ENCODE measurements around the gene SPRR2D. TPM values are rescaled to one million over a fixed set of nuclear protein-coding genes. Genes with fewer than 3 reads are reported as not detected.

The SPRR2D gene
- total and polyA plus RNA-seq, 2 of the 8 experiments (the other 6 are each of a cell fraction or from before 2014, with no cell fraction given) = not detected

DNA sequence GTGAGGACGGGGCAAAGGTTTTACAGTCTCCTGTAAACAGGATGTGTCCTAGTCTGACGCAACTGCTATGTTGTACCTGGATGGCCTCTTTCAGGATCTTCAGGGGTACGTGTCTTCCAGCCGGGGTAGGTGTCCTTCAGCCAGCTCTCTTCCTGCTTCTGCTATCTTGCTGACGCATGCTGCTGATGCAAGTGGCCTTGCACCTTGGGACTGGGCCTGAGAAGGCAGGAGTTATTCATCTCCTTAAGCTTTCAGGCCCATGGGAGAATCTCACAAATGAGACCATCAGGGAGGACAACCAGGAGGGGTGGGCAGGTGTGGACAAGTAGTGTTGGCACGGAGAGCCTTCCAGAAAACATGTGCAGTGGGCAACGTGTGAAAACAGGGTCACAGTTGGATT is 17.8 kb downstream of the SPRR2D start:
- H4K8ac ChIP-seq (ENCODE audit: extremely low read depth, insufficient read depth, low read length) = no peak overlapping the region
- no peak overlapping the region for H3K23ac ChIP-seq (ENCODE audit: insufficient read length)
- 0 out of 2 replicates have a peak overlapping the region, but pooled peaks have one; percentile 33 for H2AFZ ChIP-seq (ENCODE audit: low read length)
- no peaks in the 10 kb centered on the region for H4K20me1 ChIP-seq (replicated peaks in 1 of 2; ENCODE audit: control insufficient read depth in 1 of 2, insufficient read depth in 2 of 2, low read length in 2 of 2)
- no peak overlapping the region for H4K91ac ChIP-seq (replicated peaks; ENCODE audit: insufficient read length, low read length)
- no peaks in the 10 kb centered on the region for H3K9me3 ChIP-seq (ENCODE audit: insufficient read depth in 2 of 2, low read depth in 1 of 2, low read length in 1 of 2)
- no peak overlapping the region for H3K4me3 ChIP-seq (ENCODE audit: extremely low read depth in 1 of 4, insufficient read depth in 2 of 4, low read depth in 3 of 4, low read length in 4 of 4)
- no peak overlapping the region for H2AK5ac ChIP-seq (ENCODE audit: low read depth, low read length)
- no peaks in the 10 kb centered on the region for H3K36me3 ChIP-seq (ENCODE audit: control insufficient read depth in 2 of 4, insufficient read depth in 4 of 4, low read length in 3 of 4)
- no peak overlapping the region for H3K14ac ChIP-seq (ENCODE audit: insufficient read length)
- no peak overlapping the region for H3K9ac ChIP-seq (replicated peaks in 1 of 4; ENCODE audit: extremely low read depth in 1 of 4, low read depth in 3 of 4, low read length in 3 of 4)
- FAIRE-seq = no peak
- no peaks in the 10 kb centered on the region for H3K79me1 ChIP-seq (ENCODE audit: low read depth, low read length)
- H3K4me2 ChIP-seq (ENCODE audit: insufficient read depth in 1 of 2, low read depth in 2 of 2, low read length in 2 of 2) = no peak overlapping the region
- no peak overlapping the region for H2BK120ac ChIP-seq (replicated peaks; ENCODE audit: low read depth, low read length)
- H3K27me3 ChIP-seq (replicated peaks in 1 of 4; ENCODE audit: control insufficient read depth in 3 of 4, extremely low read depth in 1 of 4, insufficient read depth in 3 of 4, low read length in 3 of 4) = no peaks in the 10 kb centered on the region; a peak in 1 of 7 replicates
- no peak for DNase-seq (ENCODE audit: low read depth in 1 of 2, low spot score in 2 of 2)
- no peak overlapping the region for H3K56ac ChIP-seq (replicated peaks; ENCODE audit: insufficient read length, low read depth, low read length)
- no peak overlapping the region for H2BK5ac ChIP-seq (ENCODE audit: low read depth, low read length)
- no peaks in the 10 kb centered on the region for H3K79me2 ChIP-seq (ENCODE audit: control insufficient read depth in 1 of 2, insufficient read depth in 2 of 2, low read length in 2 of 2)
- no peak overlapping the region for H3K4ac ChIP-seq (replicated peaks; ENCODE audit: insufficient read length, low read depth, low read length)
- WGBS, 2 experiments (ENCODE audit: extremely low coverage in 1 of 2, insufficient coverage in 1 of 2, insufficient read length in 1 of 2, insufficient replicate concordance in 2 of 2, low coverage in 1 of 2, low lambda C conversion rate in 2 of 2, missing lambda C conversion rate in 1 of 2) = 90% methylated on average over 7 of the region's 7 CpGs; no CpG with 5 or more reads in 1 of the 2 experiments
- no peaks in the 10 kb centered on the region for H3K23me2 ChIP-seq (ENCODE audit: low read depth, low read length)
- no peak overlapping the region for H3K27ac ChIP-seq (ENCODE audit: low read depth, low read length)
- ChIA-PET POLR2A (ENCODE audit: partially characterized antibody) (no interaction called here), CTCF (ENCODE audit: partially characterized antibody) (no interaction called here)
- no peak overlapping the region for H2BK20ac ChIP-seq (ENCODE audit: low read length)
- H2BK12ac ChIP-seq (ENCODE audit: low read depth, low read length) = no peak overlapping the region
- no peak overlapping the region for H3K18ac ChIP-seq (ENCODE audit: extremely low read depth, low read length)
- H3K4me1 ChIP-seq (replicated peaks in 1 of 4; ENCODE audit: control insufficient read depth in 3 of 4, insufficient read depth in 4 of 4, low read length in 3 of 4) = peaks cover 0 to 5% (median under 1%) of the 10 kb centered on the region in 4 experiments; a peak in 1 of 7 replicates
- H4K5ac ChIP-seq (ENCODE audit: insufficient read length, low read depth, low read length) = no peak overlapping the region
- peak overlapping the region; percentile 16; the same call in 1 of the 2 replicates for H2BK15ac ChIP-seq (ENCODE audit: low read length)
- no peak for TF ChIP-seq EZH2 (IDR thresholded peaks at IDR 0.05; ENCODE audit: low read depth, low read length, severe bottlenecking)
- TF ChIP-seq SRF (IDR thresholded peaks at IDR 0.05; ENCODE audit: low read depth, low read length) = no peak
- TF ChIP-seq, protein P1, sequence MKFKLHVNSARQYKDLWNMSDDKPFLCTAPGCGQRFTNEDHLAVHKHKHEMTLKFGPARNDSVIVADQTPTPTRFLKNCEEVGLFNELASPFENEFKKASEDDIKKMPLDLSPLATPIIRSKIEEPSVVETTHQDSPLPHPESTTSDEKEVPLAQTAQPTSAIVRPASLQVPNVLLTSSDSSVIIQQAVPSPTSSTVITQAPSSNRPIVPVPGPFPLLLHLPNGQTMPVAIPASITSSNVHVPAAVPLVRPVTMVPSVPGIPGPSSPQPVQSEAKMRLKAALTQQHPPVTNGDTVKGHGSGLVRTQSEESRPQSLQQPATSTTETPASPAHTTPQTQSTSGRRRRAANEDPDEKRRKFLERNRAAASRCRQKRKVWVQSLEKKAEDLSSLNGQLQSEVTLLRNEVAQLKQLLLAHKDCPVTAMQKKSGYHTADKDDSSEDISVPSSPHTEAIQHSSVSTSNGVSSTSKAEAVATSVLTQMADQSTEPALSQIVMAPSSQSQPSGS (IDR thresholded peaks at IDR 0.05; ENCODE audit: low read length) = no peak
- TF ChIP-seq SP1 (IDR thresholded peaks at IDR 0.05; ENCODE audit: low read depth, low read length) = no peak
- no peak for TF ChIP-seq SIX5 (IDR thresholded peaks at IDR 0.05; ENCODE audit: low read depth, low read length)
- TF ChIP-seq GTF2F1 (IDR thresholded peaks at IDR 0.05; ENCODE audit: borderline replicate concordance, low read depth, low read length) = no peak
- TF ChIP-seq HDAC2 (IDR thresholded peaks at IDR 0.05; ENCODE audit: borderline replicate concordance in 1 of 2, low read depth in 2 of 2, low read length in 2 of 2) = no peak
- no peak for TF ChIP-seq MAFK (IDR thresholded peaks at IDR 0.05; ENCODE audit: low read depth, low read length)
- TF ChIP-seq SAP30 (IDR thresholded peaks at IDR 0.05; ENCODE audit: insufficient read depth, insufficient replicate concordance, low read length) = no peak
- no peak for TF ChIP-seq BRCA1 (IDR thresholded peaks at IDR 0.05; ENCODE audit: low read depth, low read length)
- TF ChIP-seq, protein P2, sequence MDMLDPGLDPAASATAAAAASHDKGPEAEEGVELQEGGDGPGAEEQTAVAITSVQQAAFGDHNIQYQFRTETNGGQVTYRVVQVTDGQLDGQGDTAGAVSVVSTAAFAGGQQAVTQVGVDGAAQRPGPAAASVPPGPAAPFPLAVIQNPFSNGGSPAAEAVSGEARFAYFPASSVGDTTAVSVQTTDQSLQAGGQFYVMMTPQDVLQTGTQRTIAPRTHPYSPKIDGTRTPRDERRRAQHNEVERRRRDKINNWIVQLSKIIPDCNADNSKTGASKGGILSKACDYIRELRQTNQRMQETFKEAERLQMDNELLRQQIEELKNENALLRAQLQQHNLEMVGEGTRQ (IDR thresholded peaks at IDR 0.05; ENCODE audit: low read length) = no peak
